HCT116 (cell line): ENCODE measurements around the gene MRPS7. TPM values are rescaled to one million over a fixed set of nuclear protein-coding genes. Genes with fewer than 3 reads are reported as not detected.

Source experiments
- ATAC-seq: fragments of 200-7000 bp; cut with Tn5 transposase; 2 replicates; pipeline ENCODE4 v1.9.1; 2020; ENCODE audit warnings: mild to moderate bottlenecking, moderate library complexity
- BruUV-seq: library from RNA; stranded (reverse); fragments of 400-500 nt; replicated peaks from 2 replicates; lab custom pipeline; 2021; lab: Mats Ljungman, UMichigan
- CTCF ChIA-PET: fragments of 300-600 bp; sonication (Branson Sonifier 250); formaldehyde crosslinking; loops from one replicate; lab custom pipeline; 2021; ENCODE audit warnings: antibody characterized with exemption; lab: Charles Lee
- POLR2A ChIA-PET: fragments of 300-600, 350-600 bp; sonication (Branson Sonifier 250); formaldehyde crosslinking; loops from one replicate; lab custom pipeline; 2021; ENCODE audit warnings: antibody characterized with exemption; lab: Charles Lee
- RAD21 ChIA-PET, 2 experiments: fragments of 300-600 bp; sonication (Branson Sonifier 250); formaldehyde crosslinking; loops; one replicate each; lab custom pipeline; 2023; ENCODE audit warnings: low total read pairs in 2 of 2; ENCODE audit not compliant: uncharacterized antibody in 2 of 2, unreplicated experiment in 2 of 2, low non-redundant PET in 1 of 2; lab: Charles Lee
- DNase-seq: peaks from one replicate; pipeline ENCODE4 v3.0.0-alpha.2; 2010; ENCODE audit warnings: low read depth, low spot score
- H2AFZ ChIP-seq: fragments of 200-600 bp; shearing (Covaris generic), sonication (generic); 2 replicates; pipeline ENCODE4 v1.6.1; 2017; ENCODE audit warnings: low read depth, mixed run types, mixed read lengths, antibody characterized with exemption, low read length; ENCODE audit not compliant: poor library complexity, severe bottlenecking
- H3K27ac ChIP-seq: 2 replicates; pipeline ENCODE4 v1.5.1; 2012; ENCODE audit warnings: low read depth, low read length
- H3K27me3 ChIP-seq: fragments of 200-600 bp; sonication (generic); 2 replicates; pipeline ENCODE4 v1.6.1; 2016; ENCODE audit warnings: mixed run types, low read length, mixed read lengths; ENCODE audit not compliant: insufficient read depth
- H3K36me3 ChIP-seq, 2 experiments: fragments of 200-500 bp in 1 of 2; fragments of 200-600 bp in 1 of 2; sonication (Bioruptor generic) in 1 of 2; sonication (generic) in 1 of 2; 2 replicates each; pipeline versions ENCODE4 v1.5.1 to v1.6.1; 2014 to 2016; ENCODE audit warnings: low read length in 2 of 2, inconsistent platforms in 1 of 2, mixed read lengths in 1 of 2, mixed run types in 1 of 2; ENCODE audit not compliant: insufficient read depth in 2 of 2, control insufficient read depth in 1 of 2
- H3K4me1 ChIP-seq, 2 experiments: fragments of 200-600 bp in 1 of 2; sonication (generic) in 1 of 2; 2 replicates each; pipeline versions ENCODE4 v1.5.1 to v1.6.1; 2012 to 2017; ENCODE audit warnings: low read length in 2 of 2, inconsistent platforms in 1 of 2, mild to moderate bottlenecking in 1 of 2, mixed read lengths in 1 of 2, mixed run types in 1 of 2, moderate library complexity in 1 of 2; ENCODE audit not compliant: insufficient read depth in 2 of 2, control insufficient read depth in 1 of 2
- H3K4me2 ChIP-seq: fragments of 200-600 bp; sonication (generic); 2 replicates; pipeline ENCODE4 v1.6.1; 2017; ENCODE audit warnings: mixed run types, low read length, mixed read lengths
- H3K4me3 ChIP-seq, 2 experiments: fragments of 200-600 bp in 1 of 2; sonication (generic) in 1 of 2; replicated peaks in 1 of 2; 2 replicates each; pipeline ENCODE4 v1.5.1; 2011 to 2016; ENCODE audit warnings: low read length in 2 of 2, control low read depth in 1 of 2, low read depth in 1 of 2, mild to moderate bottlenecking in 1 of 2, mixed read lengths in 1 of 2, mixed run types in 1 of 2
- H3K79me2 ChIP-seq: fragments of 200-600 bp; sonication (generic); 2 replicates; pipeline ENCODE4 v1.6.1; 2017; ENCODE audit warnings: mild to moderate bottlenecking, mixed run types, low read length, moderate library complexity, mixed read lengths; ENCODE audit not compliant: insufficient read depth
- H3K9ac ChIP-seq: fragments of 200-600 bp; sonication (generic); 2 replicates; pipeline ENCODE4 v1.6.1; 2016; ENCODE audit warnings: low read length, mixed read lengths
- H3K9me2 ChIP-seq: fragments of 200-600 bp; sonication (generic), shearing (Covaris generic); 2 replicates; pipeline ENCODE4 v1.6.1; 2017; ENCODE audit warnings: mixed run types, mild to moderate bottlenecking, moderate library complexity; ENCODE audit not compliant: insufficient read depth
- H3K9me3 ChIP-seq, 2 experiments: fragments of 200-500 bp in 1 of 2; fragments of 200-600 bp in 1 of 2; sonication (Bioruptor generic) in 1 of 2; sonication (generic) in 1 of 2; 2 replicates each; pipeline ENCODE4 v1.6.1; 2014 to 2017; ENCODE audit warnings: low read length in 2 of 2, mixed read lengths in 2 of 2, inconsistent platforms in 1 of 2, low read depth in 1 of 2, mild to moderate bottlenecking in 1 of 2, mixed run types in 1 of 2, moderate library complexity in 1 of 2; ENCODE audit not compliant: control insufficient read depth in 1 of 2, insufficient read depth in 1 of 2
- H4K20me1 ChIP-seq: fragments of 200-600 bp; sonication (generic), shearing (Covaris generic); 2 replicates; pipeline ENCODE4 v1.6.1; 2017; ENCODE audit warnings: mixed run types, mild to moderate bottlenecking, moderate library complexity; ENCODE audit not compliant: insufficient read depth
- CBX3 ChIP-seq: IDR thresholded peaks from 2 replicates; pipeline ENCODE4 v1.6.1; 2012; ENCODE audit warnings: low read depth
- CEBPB ChIP-seq: IDR thresholded peaks from 2 replicates; pipeline ENCODE4 v1.6.1; 2012; ENCODE audit warnings: low read depth
- EGR1 ChIP-seq: IDR thresholded peaks from 2 replicates; pipeline ENCODE4 v1.6.1; 2012; ENCODE audit warnings: low read depth
- EZH2 ChIP-seq: fragments of 200-600 bp; sonication (generic); IDR thresholded peaks from 2 replicates; pipeline ENCODE4 v1.6.1; 2017; ENCODE audit warnings: antibody characterized with exemption, mixed run types
- EZH2phosphoT487 ChIP-seq: fragments of 200-600 bp; IDR thresholded peaks from 2 replicates; pipeline ENCODE4 v1.6.1; 2018; ENCODE audit warnings: antibody characterized with exemption, borderline replicate concordance
- FOSL1 ChIP-seq: IDR thresholded peaks from 2 replicates; pipeline ENCODE4 v1.6.1; 2012; ENCODE audit warnings: low read depth
- JUND ChIP-seq: IDR thresholded peaks from 2 replicates; pipeline ENCODE4 v1.6.1; 2012
- MAX ChIP-seq: IDR thresholded peaks from 2 replicates; pipeline ENCODE4 v1.6.1; 2012
- POLR2A ChIP-seq: IDR thresholded peaks from 2 replicates; pipeline ENCODE4 v1.7.0; 2011; ENCODE audit warnings: borderline replicate concordance; ENCODE audit not compliant: insufficient read depth, insufficient read length; ENCODE audit errors: extremely low read depth
- POLR2AphosphoS5 ChIP-seq: IDR thresholded peaks from 2 replicates; pipeline ENCODE4 v1.6.1; 2011; ENCODE audit warnings: mild to moderate bottlenecking, low read depth, low read length, moderate library complexity
- RAD21 ChIP-seq: IDR thresholded peaks from 2 replicates; pipeline ENCODE4 v1.6.1; 2012; ENCODE audit warnings: low read depth, mild to moderate bottlenecking
- SIN3A ChIP-seq: IDR thresholded peaks from 2 replicates; pipeline ENCODE4 v1.6.1; 2012; ENCODE audit warnings: low read depth
- SP1 ChIP-seq: IDR thresholded peaks from 2 replicates; pipeline ENCODE4 v1.6.1; 2012; ENCODE audit warnings: low read depth
- SRF ChIP-seq: IDR thresholded peaks from 2 replicates; pipeline ENCODE4 v1.6.1; 2012; ENCODE audit warnings: low read depth
- TCF7L2 ChIP-seq: IDR thresholded peaks from 2 replicates; pipeline ENCODE4 v1.7.0; 2011; ENCODE audit warnings: borderline replicate concordance, inconsistent platforms; ENCODE audit not compliant: insufficient read depth, insufficient read length; ENCODE audit errors: extremely low read depth
- YY1 ChIP-seq: IDR thresholded peaks from 2 replicates; pipeline ENCODE4 v1.6.1; 2011; ENCODE audit warnings: low read length, low read depth, moderate library complexity, mild to moderate bottlenecking; ENCODE audit not compliant: insufficient replicate concordance; ENCODE audit errors: extremely low read depth
- ZFX ChIP-seq: fragments of 450-650 bp; IDR thresholded peaks from 2 replicates; pipeline ENCODE4 v1.6.1; 2017
- ZNF274 ChIP-seq: fragments of 200-500 bp; sonication (Bioruptor generic); IDR thresholded peaks from 2 replicates; pipeline ENCODE4 v1.6.1; 2014; ENCODE audit warnings: mild to moderate bottlenecking, low read depth, low read length, inconsistent platforms
- intact Hi-C: fragments of 100-400 bp; cut with micrococcal nuclease; formaldehyde crosslinking; loops from 2 replicates; pipeline ENCODE4 v1.10.0; 2022
- total RNA-seq: library from RNA; stranded (reverse); gene quantifications from one replicate; pipeline ENCODE4 v1.2.1, GENCODE V29; 2021; ENCODE audit not compliant: unreplicated experiment
- TF ChIP-seq, protein P1 (sequence below): IDR thresholded peaks from 2 replicates; pipeline ENCODE4 v1.6.1; 2012; ENCODE audit warnings: low read depth

The MRPS7 gene
- total RNA-seq, 1 experiment from 2014 or later = 104 TPM

GRCh38 chr17:75288770-75289114 is 27.1 kb downstream of the MRPS7 start:
- ATAC-seq (peak; percentile 63), DNase-seq (no peak)
- H3K9me2 ChIP-seq = no peaks in the 10 kb centered on the region
- no peak overlapping the region for H2AFZ ChIP-seq
- no TSS peak for BruUV-seq
- H3K79me2 ChIP-seq = peaks cover 35% of the 10 kb centered on the region
- no peaks in the 10 kb centered on the region for H3K27me3 ChIP-seq
- no peaks in the 10 kb centered on the region for H4K20me1 ChIP-seq
- peaks cover 10 to 15% of the 10 kb centered on the region in 2 experiments for H3K4me1 ChIP-seq
- POLR2A ChIA-PET = interaction anchor here (0.6 to 1.7 kb wide), 20 partner anchors 11 to 491 kb away, joined by 3 to 40 read pairs (median 5); partner anchors contain the start of genes GGA3, GRB2, MIF4GD and MRPS7
- no peaks in the 10 kb centered on the region for H3K9me3 ChIP-seq
- peaks cover 7 to 22% of the 10 kb centered on the region in 2 experiments for H3K36me3 ChIP-seq
- peak overlapping the region; percentile 85 for H3K4me2 ChIP-seq
- H3K27ac ChIP-seq = peak overlapping the region; percentile 75
- peak overlapping the region; percentile 82 for H3K9ac ChIP-seq
- CTCF ChIA-PET = interaction anchor here (0.7 to 2.8 kb wide), 13 partner anchors 16 to 331 kb away, joined by 3 to 51 read pairs (median 4); partner anchors contain the start of genes GRB2, LLGL2, MIF4GD and TSEN54
- intact Hi-C loops = loop anchor here (1.0 kb wide), 1 partner anchor 227 kb away; the partner anchor contains the start of gene CASKIN2
- TF ChIP-seq, protein P1, sequence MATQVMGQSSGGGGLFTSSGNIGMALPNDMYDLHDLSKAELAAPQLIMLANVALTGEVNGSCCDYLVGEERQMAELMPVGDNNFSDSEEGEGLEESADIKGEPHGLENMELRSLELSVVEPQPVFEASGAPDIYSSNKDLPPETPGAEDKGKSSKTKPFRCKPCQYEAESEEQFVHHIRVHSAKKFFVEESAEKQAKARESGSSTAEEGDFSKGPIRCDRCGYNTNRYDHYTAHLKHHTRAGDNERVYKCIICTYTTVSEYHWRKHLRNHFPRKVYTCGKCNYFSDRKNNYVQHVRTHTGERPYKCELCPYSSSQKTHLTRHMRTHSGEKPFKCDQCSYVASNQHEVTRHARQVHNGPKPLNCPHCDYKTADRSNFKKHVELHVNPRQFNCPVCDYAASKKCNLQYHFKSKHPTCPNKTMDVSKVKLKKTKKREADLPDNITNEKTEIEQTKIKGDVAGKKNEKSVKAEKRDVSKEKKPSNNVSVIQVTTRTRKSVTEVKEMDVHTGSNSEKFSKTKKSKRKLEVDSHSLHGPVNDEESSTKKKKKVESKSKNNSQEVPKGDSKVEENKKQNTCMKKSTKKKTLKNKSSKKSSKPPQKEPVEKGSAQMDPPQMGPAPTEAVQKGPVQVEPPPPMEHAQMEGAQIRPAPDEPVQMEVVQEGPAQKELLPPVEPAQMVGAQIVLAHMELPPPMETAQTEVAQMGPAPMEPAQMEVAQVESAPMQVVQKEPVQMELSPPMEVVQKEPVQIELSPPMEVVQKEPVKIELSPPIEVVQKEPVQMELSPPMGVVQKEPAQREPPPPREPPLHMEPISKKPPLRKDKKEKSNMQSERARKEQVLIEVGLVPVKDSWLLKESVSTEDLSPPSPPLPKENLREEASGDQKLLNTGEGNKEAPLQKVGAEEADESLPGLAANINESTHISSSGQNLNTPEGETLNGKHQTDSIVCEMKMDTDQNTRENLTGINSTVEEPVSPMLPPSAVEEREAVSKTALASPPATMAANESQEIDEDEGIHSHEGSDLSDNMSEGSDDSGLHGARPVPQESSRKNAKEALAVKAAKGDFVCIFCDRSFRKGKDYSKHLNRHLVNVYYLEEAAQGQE = no peak
- no peak for TF ChIP-seq YY1
- TF ChIP-seq ZNF274 = no peak
- TF ChIP-seq ZFX = no peak
- TF ChIP-seq SRF = no peak
- TF ChIP-seq FOSL1 = no peak
- no peak for TF ChIP-seq SIN3A
- TF ChIP-seq EZH2phosphoT487 = no peak
- no peak for TF ChIP-seq MAX
- TF ChIP-seq EZH2 = no peak
- TF ChIP-seq CBX3 = no peak
- no peak for TF ChIP-seq POLR2AphosphoS5
- no peak for TF ChIP-seq JUND
- no peak for TF ChIP-seq TCF7L2
- no peak for TF ChIP-seq CEBPB
- no peak for TF ChIP-seq RAD21
- no peak for TF ChIP-seq SP1
- no peak for TF ChIP-seq EGR1
- no peak for TF ChIP-seq POLR2A
- RAD21 ChIA-PET = interaction anchor here (0.6 to 1.3 kb wide), 4 partner anchors 18 to 117 kb away, joined by 3 to 5 read pairs (median 4); partner anchors contain the start of genes MIF4GD (in 2 of the 2) and GRB2 (in 1 of the 2)
- H3K4me3 ChIP-seq = peak overlapping the region; percentile 83 to 98
